ENCODE results near the gene ITSN1.

ITSN1 gene

DNA sequence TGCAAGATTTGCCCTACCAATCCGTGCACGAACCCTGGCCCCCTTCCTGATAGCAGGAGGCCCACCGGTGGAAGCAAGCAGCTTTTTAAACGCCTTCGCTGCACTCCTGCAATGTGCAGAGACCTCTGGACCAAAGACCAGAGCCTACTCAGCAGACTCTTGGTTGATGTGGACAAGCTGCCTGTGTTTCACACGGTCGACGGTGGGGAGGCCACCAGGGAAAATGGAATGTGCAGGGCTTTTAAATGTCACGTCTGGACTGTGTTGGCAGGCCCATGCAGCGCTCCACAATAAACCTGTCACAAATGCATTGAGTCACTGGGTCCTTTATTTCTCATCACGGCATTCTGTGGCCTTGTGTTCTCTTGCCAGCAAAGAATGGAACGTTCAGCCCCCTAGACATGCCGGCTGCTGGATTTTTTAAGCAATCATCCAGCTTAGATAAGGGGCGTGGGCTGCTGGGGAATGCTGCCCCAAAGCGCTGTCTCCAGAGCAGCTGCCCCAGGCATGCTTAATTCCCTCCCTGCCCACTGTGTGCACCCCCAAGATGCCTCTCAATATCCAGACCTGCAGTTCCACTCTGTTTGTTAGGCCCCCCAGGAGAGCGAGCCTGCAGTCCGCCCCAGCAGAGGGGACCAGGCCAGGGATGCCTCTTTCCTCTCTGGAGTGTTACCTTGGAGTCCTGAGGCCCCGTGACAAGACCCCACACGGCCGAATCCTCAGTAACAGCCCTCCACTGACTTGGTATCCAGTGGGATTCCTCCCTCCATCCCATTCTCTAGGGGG, 202.0 kb downstream of the ITSN1 start:
- TF ChIP-seq, protein P1, sequence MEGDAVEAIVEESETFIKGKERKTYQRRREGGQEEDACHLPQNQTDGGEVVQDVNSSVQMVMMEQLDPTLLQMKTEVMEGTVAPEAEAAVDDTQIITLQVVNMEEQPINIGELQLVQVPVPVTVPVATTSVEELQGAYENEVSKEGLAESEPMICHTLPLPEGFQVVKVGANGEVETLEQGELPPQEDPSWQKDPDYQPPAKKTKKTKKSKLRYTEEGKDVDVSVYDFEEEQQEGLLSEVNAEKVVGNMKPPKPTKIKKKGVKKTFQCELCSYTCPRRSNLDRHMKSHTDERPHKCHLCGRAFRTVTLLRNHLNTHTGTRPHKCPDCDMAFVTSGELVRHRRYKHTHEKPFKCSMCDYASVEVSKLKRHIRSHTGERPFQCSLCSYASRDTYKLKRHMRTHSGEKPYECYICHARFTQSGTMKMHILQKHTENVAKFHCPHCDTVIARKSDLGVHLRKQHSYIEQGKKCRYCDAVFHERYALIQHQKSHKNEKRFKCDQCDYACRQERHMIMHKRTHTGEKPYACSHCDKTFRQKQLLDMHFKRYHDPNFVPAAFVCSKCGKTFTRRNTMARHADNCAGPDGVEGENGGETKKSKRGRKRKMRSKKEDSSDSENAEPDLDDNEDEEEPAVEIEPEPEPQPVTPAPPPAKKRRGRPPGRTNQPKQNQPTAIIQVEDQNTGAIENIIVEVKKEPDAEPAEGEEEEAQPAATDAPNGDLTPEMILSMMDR (IDR thresholded peaks at IDR 0.05; ENCODE audit: control insufficient read depth, extremely low read depth, insufficient read depth): no peak

DNA sequence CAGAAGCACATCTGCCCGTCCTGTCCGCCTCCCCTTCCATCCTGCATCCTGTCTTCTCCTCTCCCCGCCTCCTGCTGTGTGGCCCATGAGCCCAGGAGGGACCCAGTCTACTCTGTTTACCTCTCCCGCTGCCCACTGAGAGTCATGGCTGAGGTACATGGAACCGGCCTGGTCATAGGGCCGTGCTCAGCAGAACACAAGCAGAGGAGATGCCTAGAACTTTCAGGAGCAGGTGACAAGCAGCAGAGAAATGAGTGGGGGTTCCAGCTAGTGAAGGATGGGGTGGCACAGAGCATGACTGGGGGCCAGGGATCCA, 202.5 kb downstream of the ITSN1 start:
- TF ChIP-seq, protein P1 (IDR thresholded peaks at IDR 0.05; ENCODE audit: control insufficient read depth, extremely low read depth, insufficient read depth): no peak
- no peak for DNase-seq (ENCODE audit: low read depth)
- H3K4me3 ChIP-seq (ENCODE audit: low read depth, low read length): no peak overlapping the region

More for the DNA sequence above, 202.0 kb downstream of the ITSN1 start:
- DNase-seq (ENCODE audit: low read depth): no peak
- no peak overlapping the region for H3K4me3 ChIP-seq (ENCODE audit: low read depth, low read length)

DNA sequence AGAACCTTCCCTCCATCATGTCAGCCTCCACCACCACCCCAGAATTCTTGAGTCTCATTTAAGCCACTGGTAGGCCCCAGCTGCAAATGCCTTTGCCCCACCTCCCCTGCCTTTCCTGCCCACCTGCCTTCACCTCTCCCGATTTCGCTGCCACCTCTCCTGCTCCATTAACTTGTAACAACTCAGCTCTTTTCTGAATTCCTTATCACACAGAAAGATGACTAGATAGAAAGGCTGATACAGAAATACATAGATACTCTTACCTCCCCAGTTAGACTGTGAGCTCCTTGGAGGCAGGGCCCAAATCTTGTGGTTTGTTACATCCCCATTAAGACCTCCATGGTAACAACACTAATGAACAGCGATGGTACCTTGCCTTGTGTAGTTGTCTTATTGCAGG, 203.8 kb downstream of the ITSN1 start:
- H3K4me3 ChIP-seq (ENCODE audit: low read depth, low read length): no peak overlapping the region
- DNase-seq (ENCODE audit: low read depth): no peak
- TF ChIP-seq, protein P1 (IDR thresholded peaks at IDR 0.05; ENCODE audit: control insufficient read depth, extremely low read depth, insufficient read depth): no peak

DNA sequence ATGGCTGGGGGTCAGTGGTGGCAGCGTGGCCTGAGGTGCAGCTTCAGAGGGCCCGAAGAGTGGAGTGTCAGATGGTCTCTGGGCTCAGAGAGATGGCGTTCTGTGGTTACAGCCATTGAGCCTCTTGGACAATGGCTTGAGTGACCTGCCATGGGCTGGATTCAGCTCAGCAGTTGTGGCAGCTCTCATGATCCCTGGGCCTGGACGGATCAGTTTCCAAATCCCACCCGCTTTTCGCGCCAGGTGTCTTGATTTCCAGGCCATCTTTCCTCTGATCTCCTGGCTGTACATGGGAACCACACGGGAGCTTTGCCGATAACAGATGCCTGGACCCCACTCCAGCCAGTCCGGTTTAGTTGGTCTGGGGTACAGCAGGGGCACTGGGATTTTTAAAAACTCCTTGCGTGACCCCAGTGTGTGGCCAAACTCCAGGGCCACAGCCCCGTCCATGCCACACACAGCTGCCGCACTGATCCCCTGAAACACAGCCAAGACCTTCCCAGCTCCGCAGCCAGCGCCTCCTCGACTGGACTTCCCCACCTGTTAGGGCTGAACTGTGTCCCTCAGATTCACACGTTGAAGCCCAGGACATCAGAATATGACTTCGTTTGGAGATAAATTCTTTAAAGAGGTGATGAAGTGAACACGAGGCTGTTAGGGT, 205.4 kb downstream of the ITSN1 start:
- H3K4me3 ChIP-seq (ENCODE audit: low read depth, low read length): no peak overlapping the region
- TF ChIP-seq, protein P1 (IDR thresholded peaks at IDR 0.05; ENCODE audit: control insufficient read depth, extremely low read depth, insufficient read depth): no peak
- no peak for DNase-seq (ENCODE audit: low read depth)

DNA sequence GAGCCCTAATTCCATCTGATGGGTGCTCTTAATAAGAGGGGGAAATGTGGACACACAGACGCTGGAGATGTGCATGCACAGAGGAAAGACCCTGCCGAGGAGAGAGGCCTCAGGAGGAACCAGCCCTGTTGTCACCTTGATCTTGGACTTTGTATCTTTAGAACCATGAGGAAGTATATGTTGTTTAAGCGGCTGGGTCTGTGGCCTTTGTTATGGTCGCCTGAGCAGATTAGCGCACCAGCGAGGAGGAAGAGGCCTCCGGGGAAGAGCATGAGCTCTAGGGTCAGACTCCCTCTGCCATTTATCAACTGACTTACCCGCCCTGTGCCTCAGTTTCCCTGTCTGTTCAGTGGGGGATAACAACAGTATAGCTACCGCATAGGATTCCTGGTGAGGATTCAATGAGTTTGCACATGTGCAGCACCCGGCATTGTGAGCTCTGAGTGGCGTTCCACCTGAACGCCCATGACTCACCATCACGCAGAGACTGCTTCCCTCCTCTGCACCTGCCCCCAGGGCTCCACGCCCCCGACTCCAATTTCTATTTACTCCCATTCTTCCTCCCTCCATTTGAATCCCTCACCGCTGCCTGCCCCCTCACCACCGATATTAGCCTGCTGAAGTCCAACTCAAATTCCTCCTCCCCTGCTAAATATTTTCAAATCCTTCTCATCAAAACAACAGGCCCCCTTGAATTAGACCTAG, 206.1 kb downstream of the ITSN1 start:
- no peak for DNase-seq (ENCODE audit: low read depth)
- TF ChIP-seq, protein P1 (IDR thresholded peaks at IDR 0.05; ENCODE audit: control insufficient read depth, extremely low read depth, insufficient read depth): no peak
- no peak overlapping the region for H3K4me3 ChIP-seq (ENCODE audit: low read depth, low read length)

DNA sequence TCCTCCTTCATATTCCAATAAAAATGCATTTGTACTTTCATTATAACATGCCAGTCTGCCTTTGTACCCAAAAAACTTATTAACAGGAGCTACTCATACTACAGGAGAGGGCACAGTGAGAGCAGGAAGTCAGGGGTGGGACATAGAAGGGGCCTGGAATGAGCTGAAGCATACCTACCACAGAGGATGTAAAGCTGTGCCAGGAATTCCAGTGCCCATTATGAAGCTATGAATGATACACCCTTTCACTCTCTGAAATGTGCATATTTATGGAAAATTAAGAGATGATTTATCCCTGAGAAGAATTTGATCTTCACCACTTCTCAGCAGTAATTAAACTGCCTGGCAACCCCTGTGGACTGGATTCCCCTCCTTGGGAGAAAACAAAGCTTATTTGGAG, 207.5 kb downstream of the ITSN1 start:
- TF ChIP-seq, protein P1 (IDR thresholded peaks at IDR 0.05; ENCODE audit: control insufficient read depth, extremely low read depth, insufficient read depth): no peak
- H3K4me3 ChIP-seq (ENCODE audit: low read depth, low read length): no peak overlapping the region
- no peak for DNase-seq (ENCODE audit: low read depth)

All from LNCaP clone FGC (cell line).